Measurements from ENCODE around the gene PRSS12. TPM values are rescaled to one million over a fixed set of nuclear protein-coding genes. Genes with fewer than 3 reads are reported as not detected.

The PRSS12 gene
- polyA plus RNA-seq, 3 donors: not detected

DNA sequence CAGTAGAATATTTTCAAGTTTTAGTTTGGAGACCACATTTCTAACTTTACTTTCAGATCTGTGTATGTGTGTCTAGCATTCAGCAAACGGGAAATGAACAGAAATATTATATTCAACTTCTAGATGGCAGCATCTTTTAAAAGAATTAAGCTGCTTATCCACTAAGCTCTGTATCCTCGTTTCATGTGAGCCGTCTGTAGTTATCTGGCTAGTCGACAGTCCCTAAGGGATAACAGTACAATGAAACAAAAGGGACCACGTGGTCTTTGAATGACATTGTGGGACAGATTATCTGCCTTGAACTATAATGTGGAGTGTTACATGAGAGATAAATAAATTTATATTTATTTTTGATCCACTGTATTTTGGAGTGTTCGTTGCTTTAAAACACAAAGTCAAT is 35.8 kb upstream of the PRSS12 start:
- no peak overlapping the region for H3K4me3 ChIP-seq (replicated peaks in 1 of 3; ENCODE audit: low read depth in 2 of 3, low read length in 3 of 3)
- WGBS (ENCODE audit: insufficient coverage): 90% methylated on average over 2 of the region's 6 CpGs
- H3K36me3 Mint-ChIP-seq: peaks cover 0 to 3% of the 10 kb centered on the region in 2 donors
- H3K79me2 ChIP-seq (ENCODE audit: insufficient read depth, low read length): no peaks in the 10 kb centered on the region
- intact Hi-C loops (cut with micrococcal nuclease): no loop called here
- H3K27me3 Mint-ChIP-seq (ENCODE audit: low read depth in 3 of 3): peaks cover 0 to 2% (median 0%) of the 10 kb centered on the region in 3 donors
- H3K27ac ChIP-seq (ENCODE audit: low read depth in 1 of 2, low read length in 2 of 2): no peak overlapping the region
- TF ChIP-seq, protein P1, sequence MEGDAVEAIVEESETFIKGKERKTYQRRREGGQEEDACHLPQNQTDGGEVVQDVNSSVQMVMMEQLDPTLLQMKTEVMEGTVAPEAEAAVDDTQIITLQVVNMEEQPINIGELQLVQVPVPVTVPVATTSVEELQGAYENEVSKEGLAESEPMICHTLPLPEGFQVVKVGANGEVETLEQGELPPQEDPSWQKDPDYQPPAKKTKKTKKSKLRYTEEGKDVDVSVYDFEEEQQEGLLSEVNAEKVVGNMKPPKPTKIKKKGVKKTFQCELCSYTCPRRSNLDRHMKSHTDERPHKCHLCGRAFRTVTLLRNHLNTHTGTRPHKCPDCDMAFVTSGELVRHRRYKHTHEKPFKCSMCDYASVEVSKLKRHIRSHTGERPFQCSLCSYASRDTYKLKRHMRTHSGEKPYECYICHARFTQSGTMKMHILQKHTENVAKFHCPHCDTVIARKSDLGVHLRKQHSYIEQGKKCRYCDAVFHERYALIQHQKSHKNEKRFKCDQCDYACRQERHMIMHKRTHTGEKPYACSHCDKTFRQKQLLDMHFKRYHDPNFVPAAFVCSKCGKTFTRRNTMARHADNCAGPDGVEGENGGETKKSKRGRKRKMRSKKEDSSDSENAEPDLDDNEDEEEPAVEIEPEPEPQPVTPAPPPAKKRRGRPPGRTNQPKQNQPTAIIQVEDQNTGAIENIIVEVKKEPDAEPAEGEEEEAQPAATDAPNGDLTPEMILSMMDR (IDR thresholded peaks at IDR 0.05): no peak
- no peaks in the 10 kb centered on the region for H4K20me1 ChIP-seq (ENCODE audit: insufficient read depth, low read length)
- H3K27me3 ChIP-seq (ENCODE audit: control insufficient read depth in 2 of 2, insufficient read depth in 2 of 2, low read length in 2 of 2): no peaks in the 10 kb centered on the region
- no peak overlapping the region for H3K4me2 ChIP-seq (replicated peaks; ENCODE audit: extremely low read depth, low read length, poor library complexity, severe bottlenecking)
- no peaks in the 10 kb centered on the region for H3K4me1 ChIP-seq (ENCODE audit: control insufficient read depth in 1 of 2, insufficient read depth in 2 of 2, low read length in 2 of 2)
- no peak overlapping the region for H3K4me3 Mint-ChIP-seq
- H3K4me1 Mint-ChIP-seq: no peaks in the 10 kb centered on the region
- no peak overlapping the region for H3K9ac ChIP-seq (ENCODE audit: insufficient read depth, low read length, poor library complexity, severe bottlenecking)
- no peak overlapping the region for H3K27ac Mint-ChIP-seq
- peaks cover 11 to 25% (median 21%) of the 10 kb centered on the region in 7 donors for H3K9me3 Mint-ChIP-seq
- DNase-seq: no peak
- H2AFZ ChIP-seq (ENCODE audit: insufficient read depth, low read depth, low read length, poor library complexity, severe bottlenecking): no peak overlapping the region
- peaks cover 0 to 13% of the 10 kb centered on the region in 2 donors for H3K9me3 ChIP-seq (replicated peaks in 1 of 2; ENCODE audit: control insufficient read depth in 1 of 2, insufficient read depth in 1 of 2, low read length in 2 of 2)
- no peaks in the 10 kb centered on the region for H3K36me3 ChIP-seq (replicated peaks in 1 of 2; ENCODE audit: control insufficient read depth in 1 of 2, insufficient read depth in 2 of 2, low read length in 2 of 2)

DNA sequence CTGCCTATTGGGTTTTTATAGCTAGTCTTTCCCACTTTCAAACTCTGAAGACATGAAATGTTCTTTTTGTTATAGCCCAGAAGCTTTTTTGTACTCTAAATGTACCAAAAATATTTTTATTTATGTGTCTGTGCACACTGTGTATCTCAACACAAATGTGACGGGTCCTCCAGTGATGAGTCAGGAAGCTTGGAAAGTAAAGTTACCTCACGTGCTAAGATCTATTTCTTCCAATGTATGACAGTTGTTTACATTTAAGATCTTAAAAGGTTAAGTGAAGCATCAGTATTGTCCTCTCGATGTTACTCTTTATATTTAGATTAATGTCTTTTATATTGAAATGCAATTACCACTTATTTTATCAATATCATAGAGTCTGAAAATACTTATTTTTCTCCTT is 29.1 kb upstream of the PRSS12 start:
- TF ChIP-seq, protein P1 (IDR thresholded peaks at IDR 0.05): no peak
- no CpG with 5 or more reads among the region's 3 CpGs for WGBS (ENCODE audit: insufficient coverage)
- intact Hi-C loops (cut with micrococcal nuclease): no loop called here

More for the DNA sequence above, 29.1 kb upstream of the PRSS12 start:
- H3K9ac ChIP-seq (ENCODE audit: insufficient read depth, low read length, poor library complexity, severe bottlenecking): no peak overlapping the region
- Mint-ChIP-seq H3K36me3 (no peaks in the 10 kb centered on the region), H3K27me3 (ENCODE audit: low read depth in 3 of 3) (no peaks in the 10 kb centered on the region), H3K27ac (no peak overlapping the region), H3K4me3 (no peak overlapping the region), H3K4me1 (no peaks in the 10 kb centered on the region), H3K9me3 (peaks cover 8 to 15% (median 9%) of the 10 kb centered on the region in 7 donors)
- H3K4me1 ChIP-seq (ENCODE audit: control insufficient read depth in 1 of 2, insufficient read depth in 2 of 2, low read length in 2 of 2): no peaks in the 10 kb centered on the region
- no peak overlapping the region for H2AFZ ChIP-seq (ENCODE audit: insufficient read depth, low read depth, low read length, poor library complexity, severe bottlenecking)
- no peak overlapping the region for H3K27ac ChIP-seq (ENCODE audit: low read depth in 1 of 2, low read length in 2 of 2)
- H3K36me3 ChIP-seq (replicated peaks in 1 of 2; ENCODE audit: control insufficient read depth in 1 of 2, insufficient read depth in 2 of 2, low read length in 2 of 2): no peaks in the 10 kb centered on the region
- H3K4me2 ChIP-seq (replicated peaks; ENCODE audit: extremely low read depth, low read length, poor library complexity, severe bottlenecking): no peak overlapping the region
- no peak for DNase-seq
- no peaks in the 10 kb centered on the region for H4K20me1 ChIP-seq (ENCODE audit: insufficient read depth, low read length)
- no peak overlapping the region for H3K4me3 ChIP-seq (replicated peaks in 1 of 3; ENCODE audit: low read depth in 2 of 3, low read length in 3 of 3)
- H3K9me3 ChIP-seq (replicated peaks in 1 of 2; ENCODE audit: control insufficient read depth in 1 of 2, insufficient read depth in 1 of 2, low read length in 2 of 2): peaks cover 0 to 6% of the 10 kb centered on the region in 2 donors
- H3K27me3 ChIP-seq (ENCODE audit: control insufficient read depth in 2 of 2, insufficient read depth in 2 of 2, low read length in 2 of 2): no peaks in the 10 kb centered on the region
- no peaks in the 10 kb centered on the region for H3K79me2 ChIP-seq (ENCODE audit: insufficient read depth, low read length)
